Naive thymus-derived CD4-positive, alpha-beta T cell (primary cell): ENCODE data around the gene EIF4G2. TPM values are rescaled to one million over a fixed set of nuclear protein-coding genes. Genes with fewer than 3 reads are reported as not detected.

ENCODE experiments used
- ATAC-seq: fragments of 150-1000 bp; cut with Tn5 transposase; 2 replicates; pipeline ENCODE4 v1.10.0; 2021; ENCODE audit warnings: mild to moderate bottlenecking, moderate library complexity
- CTCF ChIA-PET: fragments of 350-600 bp; sonication (Branson Sonifier 250); formaldehyde crosslinking; loops from one replicate; lab custom pipeline; 2021; ENCODE audit warnings: antibody characterized with exemption; lab: Charles Lee
- POLR2A ChIA-PET: fragments of 350-600 bp; sonication (Branson Sonifier 250); formaldehyde crosslinking; loops from one replicate; lab custom pipeline; 2021; ENCODE audit warnings: antibody characterized with exemption, inconsistent platforms; lab: Charles Lee
- DNase-seq, 9 donors: peaks; one replicate each; pipeline versions ENCODE4 v3.0.0 to v3.0.0-alpha.2; 2020 to 2022; ENCODE audit warnings: mixed read lengths in 1 of 9
- H3K27ac ChIP-seq: one replicate; pipeline ENCODE4 v1.7.0; 2013; ENCODE audit warnings: mild to moderate bottlenecking, low read depth, low read length, moderate library complexity
- H3K27me3 ChIP-seq, 2 donors: one replicate each; pipeline ENCODE4 v1.7.0; 2013; ENCODE audit warnings: low read length in 2 of 2, mild to moderate bottlenecking in 2 of 2, moderate library complexity in 2 of 2; ENCODE audit not compliant: control insufficient read depth in 2 of 2, insufficient read depth in 2 of 2
- H3K36me3 ChIP-seq, 3 experiments: 1 replicate in 2 of 3; 2 replicates in 1 of 3; pipeline ENCODE4 v1.7.0; 2013; ENCODE audit warnings: low read length in 3 of 3, mild to moderate bottlenecking in 3 of 3, moderate library complexity in 1 of 3; ENCODE audit not compliant: insufficient read depth in 3 of 3, control insufficient read depth in 2 of 3
- H3K4me1 ChIP-seq, 2 donors: one replicate each; pipeline ENCODE4 v1.7.0; 2013; ENCODE audit warnings: low read length in 2 of 2, mild to moderate bottlenecking in 2 of 2, moderate library complexity in 1 of 2; ENCODE audit not compliant: control insufficient read depth in 2 of 2, insufficient read depth in 2 of 2
- H3K4me3 ChIP-seq: 2 replicates; pipeline ENCODE4 v1.7.0; 2013; ENCODE audit warnings: mild to moderate bottlenecking, low read length
- H3K9me3 ChIP-seq, 3 experiments: 1 replicate in 2 of 3; 2 replicates in 1 of 3; pipeline ENCODE4 v1.7.0; 2013; ENCODE audit warnings: low read length in 3 of 3; ENCODE audit not compliant: control insufficient read depth in 2 of 3
- H3K27ac Mint-ChIP-seq, 9 donors: one replicate each; pipeline ENCODE4 v1.8.0; 2020 to 2022; ENCODE audit warnings: mixed read lengths in 9 of 9, mild to moderate bottlenecking in 8 of 9, moderate library complexity in 5 of 9, inconsistent platforms in 2 of 9
- H3K27me3 Mint-ChIP-seq, 5 donors: one replicate each; pipeline ENCODE4 v1.8.0; 2021 to 2022; ENCODE audit warnings: mixed read lengths in 5 of 5, mild to moderate bottlenecking in 1 of 5
- H3K36me3 Mint-ChIP-seq, 5 donors: one replicate each; pipeline ENCODE4 v1.8.0; 2020 to 2022; ENCODE audit warnings: mixed read lengths in 5 of 5, mild to moderate bottlenecking in 3 of 5, inconsistent platforms in 1 of 5
- H3K4me1 Mint-ChIP-seq, 7 donors: one replicate each; pipeline ENCODE4 v1.8.0; 2020 to 2022; ENCODE audit warnings: mixed read lengths in 7 of 7, mild to moderate bottlenecking in 3 of 7, inconsistent platforms in 1 of 7
- H3K4me3 Mint-ChIP-seq, 10 donors: one replicate each; pipeline ENCODE4 v1.8.0; 2020 to 2022; ENCODE audit warnings: mild to moderate bottlenecking in 10 of 10, mixed read lengths in 10 of 10, moderate library complexity in 6 of 10, inconsistent platforms in 2 of 10
- H3K9me3 Mint-ChIP-seq, 11 donors: one replicate each; pipeline ENCODE4 v1.8.0; 2020 to 2022; ENCODE audit warnings: mixed read lengths in 11 of 11, mild to moderate bottlenecking in 4 of 11, inconsistent platforms in 1 of 11, moderate library complexity in 1 of 11
- intact Hi-C, 2 donors: fragments of 100-400 bp; cut with micrococcal nuclease; formaldehyde crosslinking; loops; one replicate each; pipeline ENCODE4 v1.15.1; 2023
- polyA plus RNA-seq, 2 donors: library from polyadenylated mRNA; unstranded; fragments of 300-500 nt; fragmentation: Illumina TruSeq; gene quantifications; one replicate each; pipeline ENCODE4 v1.2.3, GENCODE V29; 2021
- total RNA-seq, 6 experiments: library from RNA in 5 of 6; stranded (reverse) in 5 of 6; gene quantifications; 1 replicate in 5 of 6; 2 replicates in 1 of 6; pipeline ENCODE4 v1.2.3 and lab custom pipeline; 2021 to 2026

EIF4G2 gene
- total and polyA plus RNA-seq, 7 experiments from 2014 or later = 320 to 843 (median 626) TPM

- H3K4me1 Mint-ChIP-seq = peaks cover 15 to 27% (median 24%) of the 10 kb centered on the region in 7 donors
- Histone ChIP-seq H3K27me3 (no peaks in the 10 kb centered on the region), H3K36me3 (peaks cover 5 to 15% (median 8%) of the 10 kb centered on the region in 3 experiments), H3K9me3 (no peaks in the 10 kb centered on the region), H3K27ac (no peak overlapping the region), H3K4me1 (peaks cover 4 to 20% of the 10 kb centered on the region in 2 donors), H3K4me3 (peak overlapping the region; percentile 40)
- no peaks in the 10 kb centered on the region for H3K9me3 Mint-ChIP-seq
- intact Hi-C loops = loop anchor here (1.0 to 10.0 kb wide), 8 partner anchors 16 to 995 kb away; partner anchors contain the start of gene EIF4G2 (in 1 of the 2)
- peak overlapping the region in 2 of 9 donors; percentile 15 to 24 for H3K27ac Mint-ChIP-seq
- H3K36me3 Mint-ChIP-seq = peaks cover 0 to 17% (median 15%) of the 10 kb centered on the region in 5 donors
- ATAC-seq (peak; percentile 89), DNase-seq (peak; percentile 58 to 90 (median 77))
- peaks cover 0 to 23% (median 8%) of the 10 kb centered on the region in 5 donors for H3K27me3 Mint-ChIP-seq
- POLR2A ChIA-PET = interaction anchor here (0.6 to 2.2 kb wide), 8 partner anchors 11 to 229 kb away, joined by 3 to 15 read pairs (median 6); partner anchors contain the start of genes EIF4G2 and ZBED5
- CTCF ChIA-PET = interaction anchor here (0.5 to 3.8 kb wide), 31 partner anchors 9 to 1334 kb away, joined by 3 to 47 read pairs (median 3); partner anchors contain the start of gene EIF4G2
- H3K4me3 Mint-ChIP-seq = peak overlapping the region in 6 of 10 donors; percentile 1 to 37 (median 16)
Measured at GRCh38 chr11:10792385-10793068, 16.2 kb downstream of the EIF4G2 start.

GRCh38 chr11:10786451-10786850 lies 22.3 kb downstream of the EIF4G2 start:
- peak; percentile 34 for ATAC-seq
- H3K27me3 Mint-ChIP-seq = peaks cover 0 to 15% (median 0%) of the 10 kb centered on the region in 5 donors
- peaks cover 0 to 1% (median 0%) of the 10 kb centered on the region in 7 donors for H3K4me1 Mint-ChIP-seq
- Histone ChIP-seq H3K4me1 (no peaks in the 10 kb centered on the region), H3K4me3 (no peak overlapping the region), H3K27ac (no peak overlapping the region), H3K27me3 (no peaks in the 10 kb centered on the region), H3K36me3 (no peaks in the 10 kb centered on the region), H3K9me3 (no peaks in the 10 kb centered on the region)
- H3K27ac Mint-ChIP-seq = no peak overlapping the region
- DNase-seq = no peak
- intact Hi-C loops = no loop called here
- no peaks in the 10 kb centered on the region for H3K9me3 Mint-ChIP-seq
- H3K4me3 Mint-ChIP-seq = no peak overlapping the region
- ChIA-PET CTCF (no interaction called here), POLR2A (no interaction called here)
- H3K36me3 Mint-ChIP-seq = no peaks in the 10 kb centered on the region

GRCh38 chr11:10785146-10785474 lies 23.6 kb downstream of the EIF4G2 start:
- peaks cover 0 to under 1% (median 0%) of the 10 kb centered on the region in 5 donors for H3K36me3 Mint-ChIP-seq
- H3K4me3 ChIP-seq = no peak overlapping the region
- H3K36me3 ChIP-seq = no peaks in the 10 kb centered on the region
- intact Hi-C loops = no loop called here
- ChIA-PET CTCF (interaction anchor here (1.1 kb wide), 1 partner anchor 241 kb away, joined by 3 read pairs; no protein-coding TSS in a partner anchor), POLR2A (interaction anchor here (0.6 kb wide), 1 partner anchor 87 kb away, joined by 3 read pairs; no protein-coding TSS in a partner anchor)
- no peaks in the 10 kb centered on the region for H3K27me3 ChIP-seq
- H3K9me3 ChIP-seq = no peaks in the 10 kb centered on the region
- H3K27ac ChIP-seq = no peak overlapping the region
- H3K4me1 ChIP-seq = no peaks in the 10 kb centered on the region
- H3K4me3 Mint-ChIP-seq = no peak overlapping the region
- no peak for ATAC-seq
- H3K9me3 Mint-ChIP-seq = no peaks in the 10 kb centered on the region
- no peak for DNase-seq
- no peak overlapping the region for H3K27ac Mint-ChIP-seq
- H3K4me1 Mint-ChIP-seq = peaks cover 0 to 1% (median 0%) of the 10 kb centered on the region in 7 donors
- H3K27me3 Mint-ChIP-seq = peaks cover 0 to 2% (median 0%) of the 10 kb centered on the region in 5 donors

- Mint-ChIP-seq H3K36me3 (peaks cover 0 to 7% (median 0%) of the 10 kb centered on the region in 5 donors), H3K9me3 (no peaks in the 10 kb centered on the region), H3K4me1 (peaks cover 0 to 3% (median 0%) of the 10 kb centered on the region in 7 donors), H3K4me3 (no peak overlapping the region), H3K27me3 (no peaks in the 10 kb centered on the region), H3K27ac (no peak overlapping the region)
- no peak for ATAC-seq
- Histone ChIP-seq H3K27ac (no peak overlapping the region), H3K4me3 (no peak overlapping the region), H3K36me3 (no peaks in the 10 kb centered on the region), H3K27me3 (no peaks in the 10 kb centered on the region), H3K4me1 (no peaks in the 10 kb centered on the region), H3K9me3 (no peaks in the 10 kb centered on the region)
- no peak for DNase-seq
- CTCF ChIA-PET = interaction anchor here (1.1 to 1.4 kb wide), 2 partner anchors 9 to 242 kb away, joined by 3 read pairs; no protein-coding TSS in a partner anchor
- POLR2A ChIA-PET = interaction anchor here (0.7 kb wide), 1 partner anchor 75 kb away, joined by 3 read pairs; no protein-coding TSS in a partner anchor
- intact Hi-C loops = no loop called here
Measured at GRCh38 chr11:10784232-10785145, 24.2 kb downstream of the EIF4G2 start.

GRCh38 chr11:10780040-10780439 lies 28.7 kb downstream of the EIF4G2 start:
- Mint-ChIP-seq H3K27me3 (no peaks in the 10 kb centered on the region), H3K4me1 (peaks cover 0 to 1% (median 0%) of the 10 kb centered on the region in 7 donors), H3K36me3 (peaks cover 4 to 37% (median 20%) of the 10 kb centered on the region in 5 donors), H3K4me3 (no peak overlapping the region), H3K9me3 (no peaks in the 10 kb centered on the region), H3K27ac (peak overlapping the region in 2 of 9 donors; percentile 19 to 60)
- ATAC-seq = no peak
- no peaks in the 10 kb centered on the region for H3K27me3 ChIP-seq
- no peaks in the 10 kb centered on the region for H3K4me1 ChIP-seq
- no peak overlapping the region for H3K4me3 ChIP-seq
- ChIA-PET POLR2A (no interaction called here), CTCF (no interaction called here)
- H3K36me3 ChIP-seq = peaks cover 4 to 38% (median 13%) of the 10 kb centered on the region in 3 experiments
- intact Hi-C loops = no loop called here
- no peak for DNase-seq
- no peaks in the 10 kb centered on the region for H3K9me3 ChIP-seq
- H3K27ac ChIP-seq = no peak overlapping the region

GRCh38 chr11:10779086-10779485 lies 29.6 kb downstream of the EIF4G2 start:
- Histone ChIP-seq H3K27me3 (no peaks in the 10 kb centered on the region), H3K36me3 (peaks cover 10 to 47% (median 17%) of the 10 kb centered on the region in 3 experiments), H3K4me3 (no peak overlapping the region), H3K4me1 (no peaks in the 10 kb centered on the region), H3K9me3 (no peaks in the 10 kb centered on the region), H3K27ac (no peak overlapping the region)
- no peak overlapping the region for H3K4me3 Mint-ChIP-seq
- no peaks in the 10 kb centered on the region for H3K9me3 Mint-ChIP-seq
- H3K4me1 Mint-ChIP-seq = peaks cover 0 to 1% (median 0%) of the 10 kb centered on the region in 7 donors
- intact Hi-C loops = loop anchor here in 1 of 2 donors (10.0 kb wide), 1 partner anchor 1156 kb away; no protein-coding TSS in a partner anchor
- ChIA-PET POLR2A (no interaction called here), CTCF (interaction anchor here (1.1 to 1.3 kb wide), 2 partner anchors 13 to 14 kb away, joined by 3 read pairs; no protein-coding TSS in a partner anchor)
- ATAC-seq (no peak), DNase-seq (no peak)
- peaks cover 12 to 44% (median 28%) of the 10 kb centered on the region in 5 donors for H3K36me3 Mint-ChIP-seq
- H3K27ac Mint-ChIP-seq = peak overlapping the region in 2 of 9 donors; percentile 10 to 23
- no peaks in the 10 kb centered on the region for H3K27me3 Mint-ChIP-seq
